Neural progenitor cell (in vitro differentiated cells): ENCODE results near the gene SMIM22.

ENCODE experiments used
- CTCF ChIP-seq: fragments of 200-600 bp; sonication (generic); IDR thresholded peaks from 2 replicates; pipeline ENCODE4 v1.5.1; 2017; ENCODE audit warnings: antibody characterized with exemption, mild to moderate bottlenecking
- EZH2 ChIP-seq: fragments of 200-600 bp; sonication (generic); IDR thresholded peaks from 2 replicates; pipeline ENCODE4 v1.6.1; 2017; ENCODE audit warnings: antibody characterized with exemption, mild to moderate bottlenecking, moderate library complexity
- EZH2phosphoT487 ChIP-seq: fragments of 200-600 bp; sonication (generic); IDR thresholded peaks from 2 replicates; pipeline ENCODE4 v1.6.1; 2017; ENCODE audit warnings: antibody characterized with exemption

GRCh38 chr16:4746991-4747574 is 48.1 kb upstream of the SMIM22 start:
- TF ChIP-seq EZH2phosphoT487 (no peak), EZH2 (no peak), CTCF (no peak)
